Upper lobe of right lung (tissue), 1 donor: ENCODE results near the gene RNPEPL1. TPM values are rescaled to one million over a fixed set of nuclear protein-coding genes. Genes with fewer than 3 reads are reported as not detected.

ENCODE experiments used
- ATAC-seq: fragments of 200-7000 bp; cut with Tn5 transposase; one replicate; pipeline ENCODE4 v1.9.1; 2020; ENCODE audit warnings: mild to moderate bottlenecking, moderate library complexity
- DNase-seq: peaks from one replicate; pipeline ENCODE4 v3.0.0-alpha.2; 2020
- H3K27ac ChIP-seq: fragments of 200-600 bp; one replicate; pipeline ENCODE4 v1.8.0; 2022
- H3K27me3 ChIP-seq: fragments of 200-600 bp; one replicate; pipeline ENCODE4 v1.8.0; 2022; ENCODE audit warnings: mild to moderate bottlenecking
- H3K36me3 ChIP-seq: fragments of 200-600 bp; one replicate; pipeline ENCODE4 v1.8.0; 2022
- H3K4me1 ChIP-seq: fragments of 200-600 bp; one replicate; pipeline ENCODE4 v1.8.0; 2022
- H3K4me3 ChIP-seq: fragments of 200-600 bp; one replicate; pipeline ENCODE4 v1.8.0; 2022; ENCODE audit warnings: mild to moderate bottlenecking
- H3K9me3 ChIP-seq: fragments of 200-600 bp; one replicate; pipeline ENCODE4 v1.8.0; 2022
- intact Hi-C: fragments of 100-400 bp; cut with DNase I; formaldehyde crosslinking; loops from one replicate; pipeline ENCODE4 v1.11.0; 2022
- total RNA-seq: library from RNA; stranded (reverse); fragmentation: NEBNext Ultra II Directional; extraction: Animal tissue kit (Norgen Biotek cat#: 25700); gene quantifications from one replicate; pipeline ENCODE4 v1.2.1, GENCODE V29; 2021
- TF ChIP-seq, protein P1 (sequence below): fragments of 200-600 bp; IDR thresholded peaks from one replicate; pipeline ENCODE4 v1.8.0; 2022; ENCODE audit warnings: antibody characterized with exemption
- donor health status: DM: no; HTN: yes; CAD: no; lungs with severe emphysema.

Gene RNPEPL1
- total RNA-seq, 1 donor from 2014 or later = 88.6 TPM

GRCh38 chr2:240551288-240551687 lies 17.0 kb upstream of the RNPEPL1 start:
- ATAC-seq = no peak

GRCh38 chr2:240551811-240552210 lies 16.5 kb upstream of the RNPEPL1 start:
- ATAC-seq (no peak), DNase-seq (no peak)
- Histone ChIP-seq H3K27ac (no peak overlapping the region), H3K36me3 (peaks cover 11% of the 10 kb centered on the region), H3K4me3 (no peak overlapping the region), H3K4me1 (peaks cover 2% of the 10 kb centered on the region), H3K9me3 (no peaks in the 10 kb centered on the region), H3K27me3 (no peaks in the 10 kb centered on the region)
- intact Hi-C loops = no loop called here
- TF ChIP-seq, protein P1, sequence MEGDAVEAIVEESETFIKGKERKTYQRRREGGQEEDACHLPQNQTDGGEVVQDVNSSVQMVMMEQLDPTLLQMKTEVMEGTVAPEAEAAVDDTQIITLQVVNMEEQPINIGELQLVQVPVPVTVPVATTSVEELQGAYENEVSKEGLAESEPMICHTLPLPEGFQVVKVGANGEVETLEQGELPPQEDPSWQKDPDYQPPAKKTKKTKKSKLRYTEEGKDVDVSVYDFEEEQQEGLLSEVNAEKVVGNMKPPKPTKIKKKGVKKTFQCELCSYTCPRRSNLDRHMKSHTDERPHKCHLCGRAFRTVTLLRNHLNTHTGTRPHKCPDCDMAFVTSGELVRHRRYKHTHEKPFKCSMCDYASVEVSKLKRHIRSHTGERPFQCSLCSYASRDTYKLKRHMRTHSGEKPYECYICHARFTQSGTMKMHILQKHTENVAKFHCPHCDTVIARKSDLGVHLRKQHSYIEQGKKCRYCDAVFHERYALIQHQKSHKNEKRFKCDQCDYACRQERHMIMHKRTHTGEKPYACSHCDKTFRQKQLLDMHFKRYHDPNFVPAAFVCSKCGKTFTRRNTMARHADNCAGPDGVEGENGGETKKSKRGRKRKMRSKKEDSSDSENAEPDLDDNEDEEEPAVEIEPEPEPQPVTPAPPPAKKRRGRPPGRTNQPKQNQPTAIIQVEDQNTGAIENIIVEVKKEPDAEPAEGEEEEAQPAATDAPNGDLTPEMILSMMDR = no peak

More at GRCh38 chr2:240551288-240551687, 17.0 kb upstream of the RNPEPL1 start:
- intact Hi-C loops = no loop called here
- Histone ChIP-seq H3K9me3 (no peaks in the 10 kb centered on the region), H3K4me3 (no peak overlapping the region), H3K27me3 (no peaks in the 10 kb centered on the region), H3K4me1 (no peaks in the 10 kb centered on the region), H3K27ac (no peak overlapping the region), H3K36me3 (peaks cover 11% of the 10 kb centered on the region)
- DNase-seq = no peak
- TF ChIP-seq, protein P1 = no peak

- no peaks in the 10 kb centered on the region for H3K9me3 ChIP-seq
- no peaks in the 10 kb centered on the region for H3K27me3 ChIP-seq
- ATAC-seq (no peak), DNase-seq (no peak)
- peaks cover 20% of the 10 kb centered on the region for H3K4me1 ChIP-seq
- no peak overlapping the region for H3K4me3 ChIP-seq
- no peak overlapping the region for H3K27ac ChIP-seq
- H3K36me3 ChIP-seq = peaks cover 11% of the 10 kb centered on the region
- TF ChIP-seq, protein P1 = no peak
- intact Hi-C loops = no loop called here
Measured at GRCh38 chr2:240553956-240554480, 14.3 kb upstream of the RNPEPL1 start.

GRCh38 chr2:240554767-240555493 lies 13.4 kb upstream of the RNPEPL1 start:
- no peak for DNase-seq
- intact Hi-C loops = no loop called here

GRCh38 chr2:240555541-240556250 lies 12.6 kb upstream of the RNPEPL1 start:
- no peak for DNase-seq
- intact Hi-C loops = no loop called here
- Histone ChIP-seq H3K36me3 (peaks cover 11% of the 10 kb centered on the region), H3K9me3 (no peaks in the 10 kb centered on the region), H3K4me1 (peaks cover 29% of the 10 kb centered on the region), H3K27ac (no peak overlapping the region), H3K27me3 (no peaks in the 10 kb centered on the region), H3K4me3 (no peak overlapping the region)
- TF ChIP-seq, protein P1 = no peak
- no peak for ATAC-seq

More at GRCh38 chr2:240554767-240555493, 13.4 kb upstream of the RNPEPL1 start:
- Histone ChIP-seq H3K9me3 (no peaks in the 10 kb centered on the region), H3K4me3 (no peak overlapping the region), H3K27me3 (no peaks in the 10 kb centered on the region), H3K27ac (no peak overlapping the region), H3K4me1 (peaks cover 29% of the 10 kb centered on the region), H3K36me3 (peaks cover 11% of the 10 kb centered on the region)
- ATAC-seq = no peak
- TF ChIP-seq, protein P1 = no peak
